HG03095 (cell line): ENCODE measurements around the gene NEFH.

Experiments used
- ATAC-seq: cut with Tn5 transposase; IDR thresholded peaks from one replicate; pipeline ENCODE4 v1.9.1; 2021; ENCODE audit warnings: moderate library complexity; ENCODE audit not compliant: unreplicated experiment

NEFH gene

DNA sequence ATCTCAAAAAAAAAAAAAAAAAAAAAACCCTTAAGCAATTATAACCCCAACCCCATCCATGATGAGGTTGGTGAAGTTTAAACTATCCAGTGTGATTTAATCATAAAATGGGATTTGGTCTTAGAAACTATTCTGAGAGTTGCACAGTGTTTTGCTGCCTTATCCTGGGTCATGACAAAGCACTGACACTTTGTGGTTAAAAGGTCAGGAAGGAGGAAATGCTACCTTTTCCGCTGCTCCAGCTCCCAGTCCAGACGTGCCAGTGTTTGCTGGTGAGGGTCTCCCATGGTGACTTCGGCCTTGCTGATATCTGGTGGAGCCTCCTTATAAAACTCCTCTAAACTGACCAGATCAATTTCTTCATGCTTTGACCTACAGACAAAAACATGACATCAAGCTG is 59.1 kb downstream of the NEFH start:
- ATAC-seq: no peak
